C4-2B (cell line): Measurements from ENCODE around the gene PPP1CC.

ENCODE experiments used
- CTCF ChIP-seq: fragments of 450-650 bp; conservative IDR thresholded peaks from 2 replicates; pipeline ENCODE4 v1.5.1; 2017; ENCODE audit warnings: mild to moderate bottlenecking
- ZFX ChIP-seq: fragments of 450-650 bp; IDR thresholded peaks from 2 replicates; pipeline ENCODE4 v1.6.1; 2017

DNA sequence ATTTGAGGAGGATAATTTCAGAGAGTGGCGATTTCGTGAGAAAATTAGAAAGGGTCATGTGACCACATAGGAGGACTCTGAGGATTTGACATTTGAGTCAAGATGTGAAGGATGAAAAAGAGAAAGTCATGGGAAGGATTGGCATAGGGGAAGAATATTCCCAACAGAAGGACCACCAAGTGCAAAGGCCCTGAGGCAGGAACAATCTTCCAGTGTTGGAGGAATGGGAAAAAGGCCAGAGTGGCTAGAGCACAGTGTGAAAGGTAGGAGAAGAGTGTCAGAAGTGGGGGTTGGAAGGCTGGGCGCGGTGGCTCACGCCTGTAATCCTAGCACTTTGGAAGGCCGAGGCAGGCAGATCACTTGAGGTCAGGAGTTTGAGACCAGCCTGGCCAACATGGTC, 3.9 kb upstream of the PPP1CC start:
- no peak for TF ChIP-seq CTCF
- no peak for TF ChIP-seq ZFX
